ENCODE results near the gene GPR137.

GRCh38 chr11:64261556-64262080 lies 24.0 kb upstream of the GPR137 start:
- TF ChIP-seq CTCF (IDR thresholded peaks at IDR 0.05; ENCODE audit: poor library complexity) (no peak), EZH2phosphoT487 (IDR thresholded peaks at IDR 0.05; ENCODE audit: low read depth, severe bottlenecking, unreplicated experiment) (no peak), EZH2 (IDR thresholded peaks at IDR 0.05; ENCODE audit: borderline replicate concordance) (no peak)

Measured in hepatocyte (in vitro differentiated cells).